WERI-Rb-1 (cell line): ENCODE data around the gene NSUN3.

Experiments used
- DNase-seq: peaks from one replicate; pipeline ENCODE4 v3.0.0-alpha.2; 2020
- H3K27ac ChIP-seq: fragments of 250-450 bp; sonication (Bioruptor Pico); 2 replicates; pipeline ENCODE4 v1.5.1; 2020; ENCODE audit warnings: mild to moderate bottlenecking, moderate library complexity
- H3K27me3 ChIP-seq: fragments of 250-450 bp; sonication (Bioruptor Pico); 2 replicates; pipeline ENCODE4 v1.5.1; 2021; ENCODE audit warnings: mild to moderate bottlenecking, low read depth, moderate library complexity; ENCODE audit not compliant: insufficient read depth, severe bottlenecking
- H3K36me3 ChIP-seq: fragments of 250-450 bp; sonication (Bioruptor Pico); 2 replicates; pipeline ENCODE4 v1.5.1; 2020; ENCODE audit warnings: mild to moderate bottlenecking, moderate library complexity
- H3K4me3 ChIP-seq: 2 replicates; pipeline ENCODE4 v1.5.1; 2011; ENCODE audit warnings: low read depth, mild to moderate bottlenecking, control low read depth, low read length
- H3K9me3 ChIP-seq: fragments of 250-450 bp; sonication (Bioruptor Pico); 2 replicates; pipeline ENCODE4 v1.5.1; 2021; ENCODE audit warnings: mild to moderate bottlenecking, moderate library complexity; ENCODE audit not compliant: severe bottlenecking
- TF ChIP-seq, protein P1 (sequence below): IDR thresholded peaks from 2 replicates; pipeline ENCODE4 v1.5.1; 2011; ENCODE audit warnings: low read depth, mild to moderate bottlenecking, control low read depth, inconsistent platforms, low read length

NSUN3 gene

DNA sequence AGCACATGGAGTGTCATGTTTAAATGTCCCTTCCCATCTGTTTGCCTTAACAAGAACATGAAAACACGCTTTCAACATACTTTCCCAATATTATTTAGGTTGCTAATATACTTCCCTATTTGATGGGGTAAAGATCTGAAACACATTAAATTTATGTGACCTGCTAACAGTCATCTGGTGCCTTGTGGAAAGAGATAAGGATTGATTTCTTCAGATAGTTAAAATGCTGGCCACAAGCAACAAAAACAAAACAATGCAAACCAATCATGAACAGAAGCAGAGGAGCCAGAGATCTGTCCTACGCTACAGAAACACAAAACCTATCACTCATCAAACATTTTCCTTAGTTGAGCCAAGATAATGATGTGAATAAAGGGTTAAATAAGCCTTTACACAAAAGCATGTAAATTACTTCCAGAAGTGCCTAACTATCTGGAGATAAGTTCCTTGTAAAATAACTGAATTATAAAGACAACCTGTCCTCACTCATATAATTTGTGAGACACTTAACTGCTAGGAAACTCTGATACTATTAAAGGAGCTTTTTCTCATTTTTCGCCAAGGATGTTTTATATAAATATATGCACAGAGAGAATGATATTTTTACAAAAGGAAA lies 109.9 kb downstream of the NSUN3 start:
- no peak overlapping the region for H3K27ac ChIP-seq
- H3K27me3 ChIP-seq = no peaks in the 10 kb centered on the region
- DNase-seq = no peak
- TF ChIP-seq, protein P1, sequence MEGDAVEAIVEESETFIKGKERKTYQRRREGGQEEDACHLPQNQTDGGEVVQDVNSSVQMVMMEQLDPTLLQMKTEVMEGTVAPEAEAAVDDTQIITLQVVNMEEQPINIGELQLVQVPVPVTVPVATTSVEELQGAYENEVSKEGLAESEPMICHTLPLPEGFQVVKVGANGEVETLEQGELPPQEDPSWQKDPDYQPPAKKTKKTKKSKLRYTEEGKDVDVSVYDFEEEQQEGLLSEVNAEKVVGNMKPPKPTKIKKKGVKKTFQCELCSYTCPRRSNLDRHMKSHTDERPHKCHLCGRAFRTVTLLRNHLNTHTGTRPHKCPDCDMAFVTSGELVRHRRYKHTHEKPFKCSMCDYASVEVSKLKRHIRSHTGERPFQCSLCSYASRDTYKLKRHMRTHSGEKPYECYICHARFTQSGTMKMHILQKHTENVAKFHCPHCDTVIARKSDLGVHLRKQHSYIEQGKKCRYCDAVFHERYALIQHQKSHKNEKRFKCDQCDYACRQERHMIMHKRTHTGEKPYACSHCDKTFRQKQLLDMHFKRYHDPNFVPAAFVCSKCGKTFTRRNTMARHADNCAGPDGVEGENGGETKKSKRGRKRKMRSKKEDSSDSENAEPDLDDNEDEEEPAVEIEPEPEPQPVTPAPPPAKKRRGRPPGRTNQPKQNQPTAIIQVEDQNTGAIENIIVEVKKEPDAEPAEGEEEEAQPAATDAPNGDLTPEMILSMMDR = no peak
- H3K4me3 ChIP-seq = no peak overlapping the region
- no peaks in the 10 kb centered on the region for H3K9me3 ChIP-seq
- H3K36me3 ChIP-seq = no peaks in the 10 kb centered on the region

DNA sequence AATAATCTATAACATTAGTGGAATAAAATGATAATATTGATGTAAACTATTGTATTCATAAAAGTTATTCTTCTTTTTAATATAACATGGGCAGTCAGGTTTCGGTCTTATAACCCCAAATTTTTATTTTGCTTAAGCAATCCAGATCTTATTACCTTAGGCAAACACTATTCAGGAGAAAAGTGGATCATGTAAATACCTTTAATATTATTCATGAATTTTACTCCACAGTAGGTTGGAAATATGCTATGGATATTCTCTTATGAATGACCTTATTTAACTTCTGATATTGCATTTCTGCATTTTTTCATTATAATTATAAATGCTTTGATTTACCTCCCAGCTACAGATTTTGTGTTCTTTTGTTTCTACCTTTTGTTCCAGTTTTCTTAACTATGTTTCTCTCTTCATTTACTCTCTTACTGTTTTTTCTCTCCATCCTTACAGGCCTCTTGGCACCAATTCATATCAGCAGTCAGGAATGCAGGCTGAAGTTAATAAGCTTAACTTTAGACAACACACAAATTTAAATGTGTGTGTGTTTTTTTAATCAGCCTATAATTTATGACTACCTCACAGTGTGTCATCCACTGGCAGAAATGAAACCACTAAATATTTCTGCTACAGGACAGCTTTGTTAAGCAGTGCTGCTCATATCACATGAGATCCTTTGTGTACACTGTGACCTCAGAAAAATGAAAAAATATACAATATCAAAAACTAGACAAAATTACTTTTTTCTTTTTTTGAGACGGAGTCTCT lies 111.0 kb downstream of the NSUN3 start:
- Histone ChIP-seq H3K27me3 (no peaks in the 10 kb centered on the region), H3K36me3 (no peaks in the 10 kb centered on the region), H3K27ac (no peak overlapping the region), H3K4me3 (no peak overlapping the region), H3K9me3 (no peaks in the 10 kb centered on the region)
- DNase-seq = no peak
- TF ChIP-seq, protein P1 = no peak

DNA sequence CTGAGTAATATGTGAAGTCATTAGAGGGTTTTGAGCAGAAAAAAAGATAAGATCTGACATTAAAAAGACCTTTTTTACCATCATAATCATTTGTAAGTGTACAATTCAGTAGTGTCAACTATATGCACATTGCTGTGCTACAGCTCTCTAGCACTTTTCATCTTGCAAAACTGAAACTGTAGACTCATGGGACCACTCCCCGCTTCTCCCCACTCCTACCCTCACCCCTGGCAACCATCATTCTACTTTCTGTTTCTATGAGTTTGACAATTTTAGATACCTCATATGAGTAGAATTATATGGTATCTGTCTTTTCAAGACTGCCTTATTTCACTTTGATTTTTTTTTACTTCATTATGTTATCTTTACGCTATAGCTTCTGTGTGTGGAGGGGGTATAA lies 112.8 kb downstream of the NSUN3 start:
- no peak for DNase-seq
- Histone ChIP-seq H3K27me3 (no peaks in the 10 kb centered on the region), H3K9me3 (no peaks in the 10 kb centered on the region), H3K4me3 (no peak overlapping the region), H3K27ac (no peak overlapping the region), H3K36me3 (no peaks in the 10 kb centered on the region)
- TF ChIP-seq, protein P1 = no peak

DNA sequence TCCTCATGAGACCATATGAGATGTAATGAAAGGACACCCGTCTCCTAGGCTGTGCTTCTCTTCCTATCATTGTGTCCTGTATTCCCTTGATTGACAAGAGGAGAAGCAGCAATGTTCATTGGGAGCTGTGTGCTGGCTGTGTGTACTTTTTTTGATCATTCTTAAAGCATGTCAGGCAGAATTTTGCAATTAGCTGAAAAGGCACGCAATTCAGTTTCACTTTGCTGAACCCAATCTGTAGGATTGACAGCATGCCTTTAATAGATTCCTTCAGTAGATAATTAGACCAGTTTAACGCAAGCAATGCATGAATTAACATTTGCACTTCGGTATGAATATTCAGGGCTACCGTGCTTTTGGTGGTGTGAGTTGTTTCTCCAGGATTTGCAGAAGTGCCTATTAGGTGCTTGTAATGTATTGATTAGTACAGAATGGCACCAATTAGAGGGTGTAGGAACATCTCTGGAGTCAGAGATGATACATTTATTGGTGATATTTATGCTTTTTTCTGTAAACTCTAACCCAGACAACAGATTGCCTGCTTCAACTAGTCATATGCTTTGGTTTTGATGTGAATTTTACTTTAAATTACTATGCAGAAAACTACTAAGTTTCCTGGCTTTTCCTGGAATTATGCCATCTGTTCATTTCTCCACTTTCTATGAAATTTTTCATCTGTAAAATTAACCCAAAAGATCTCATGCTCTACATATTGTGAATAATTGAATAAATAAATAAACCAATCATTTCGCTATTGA lies 114.3 kb downstream of the NSUN3 start:
- Histone ChIP-seq H3K4me3 (no peak overlapping the region), H3K27ac (no peak overlapping the region), H3K27me3 (no peaks in the 10 kb centered on the region), H3K36me3 (no peaks in the 10 kb centered on the region), H3K9me3 (no peaks in the 10 kb centered on the region)
- TF ChIP-seq, protein P1 = no peak
- DNase-seq = no peak
